PC-3 (cell line): ENCODE results near the gene CD52. TPM values are rescaled to one million over a fixed set of nuclear protein-coding genes. Genes with fewer than 3 reads are reported as not detected.

Source experiments
- ATAC-seq: fragments of 200-7000 bp; cut with Tn5 transposase; 2 replicates; pipeline ENCODE4 v1.9.1; 2020; ENCODE audit warnings: mild to moderate bottlenecking, moderate library complexity
- BruUV-seq: library from RNA; stranded (reverse); fragments of 400-500 nt; replicated peaks from 2 replicates; lab custom pipeline; 2021; lab: Mats Ljungman, UMichigan
- CTCF ChIA-PET: fragments of 300-600 bp; sonication (Branson Sonifier 250); formaldehyde crosslinking; loops from one replicate; lab custom pipeline; 2022; ENCODE audit warnings: antibody characterized with exemption; lab: Charles Lee
- POLR2A ChIA-PET: fragments of 300-600 bp; sonication (Branson Sonifier 250); formaldehyde crosslinking; loops from one replicate; lab custom pipeline; 2022; ENCODE audit warnings: antibody characterized with exemption; ENCODE audit not compliant: unreplicated experiment; lab: Charles Lee
- DNase-seq: peaks from one replicate; pipeline ENCODE4 v3.0.0-alpha.2; 2015
- H2AFZ ChIP-seq: fragments of 300-600 bp; sonication (generic); 2 replicates; pipeline ENCODE4 v1.6.0; 2016; ENCODE audit warnings: antibody characterized with exemption, low read length
- H3F3A ChIP-seq: fragments of 300-600 bp; sonication (generic); one replicate; pipeline ENCODE4 v1.6.0; 2017; ENCODE audit warnings: antibody characterized with exemption, low read length, control low read depth, mild to moderate bottlenecking; ENCODE audit not compliant: unreplicated experiment
- H3K27ac ChIP-seq: fragments of 300-600 bp; sonication (generic); 2 replicates; pipeline ENCODE4 v1.5.1; 2016; ENCODE audit warnings: mild to moderate bottlenecking, low read length
- H3K27me3 ChIP-seq: fragments of 300-600 bp; sonication (generic); 2 replicates; pipeline ENCODE4 v1.6.1; 2016; ENCODE audit warnings: low read length, mixed read lengths
- H3K36me3 ChIP-seq: fragments of 300-600 bp; sonication (generic); 2 replicates; pipeline ENCODE4 v1.6.1; 2016; ENCODE audit warnings: low read depth, mixed run types, low read length, mixed read lengths
- H3K4me1 ChIP-seq: fragments of 300-600 bp; sonication (generic); 2 replicates; pipeline ENCODE4 v1.5.1; 2016; ENCODE audit warnings: low read length; ENCODE audit not compliant: insufficient read depth
- H3K4me2 ChIP-seq: fragments of 300-600 bp; sonication (generic); 2 replicates; pipeline ENCODE4 v1.6.0; 2016; ENCODE audit warnings: low read length
- H3K4me3 ChIP-seq: fragments of 300-600 bp; sonication (generic); 2 replicates; pipeline ENCODE4 v1.5.1; 2016; ENCODE audit warnings: mild to moderate bottlenecking, low read length, mixed read lengths
- H3K79me2 ChIP-seq: fragments of 300-600 bp; sonication (generic); 2 replicates; pipeline ENCODE4 v1.6.1; 2017; ENCODE audit warnings: low read length, mixed read lengths
- H3K9ac ChIP-seq: fragments of 300-600 bp; sonication (generic); 2 replicates; pipeline ENCODE4 v1.6.0; 2016; ENCODE audit warnings: mild to moderate bottlenecking, low read length
- H3K9me2 ChIP-seq: fragments of 300-600 bp; sonication (generic); replicated peaks from 2 replicates; pipeline ENCODE4 v1.6.1; 2016; ENCODE audit warnings: mixed run types, low read length, mixed read lengths
- H3K9me3 ChIP-seq: fragments of 300-600 bp; sonication (generic); 2 replicates; pipeline ENCODE4 v1.6.1; 2016; ENCODE audit warnings: low read length, mixed read lengths
- H4K20me1 ChIP-seq: fragments of 300-600 bp; sonication (generic); 2 replicates; pipeline ENCODE4 v1.6.1; 2016; ENCODE audit warnings: low read length, mixed read lengths
- EZH2 ChIP-seq: fragments of 300-600 bp; sonication (generic); IDR thresholded peaks from one replicate; pipeline ENCODE4 v1.6.1; 2017; ENCODE audit warnings: antibody characterized with exemption, mild to moderate bottlenecking, low read length; ENCODE audit not compliant: unreplicated experiment
- EZH2phosphoT487 ChIP-seq: fragments of 300-600 bp; sonication (generic); IDR thresholded peaks from 2 replicates; pipeline ENCODE4 v1.6.1; 2018; ENCODE audit warnings: mild to moderate bottlenecking, antibody characterized with exemption, low read length, borderline replicate concordance
- intact Hi-C: fragments of 100-400 bp; cut with micrococcal nuclease; formaldehyde crosslinking; loops from 2 replicates; pipeline ENCODE4 v1.9.0; 2023
- total RNA-seq: library from RNA; depleted of rRNA; stranded (reverse); fragments of >200 nt; gene quantifications from 2 replicates; pipeline ENCODE4 v1.2.3, GENCODE V29; 2014
- TF ChIP-seq, protein P1 (sequence below): fragments of 300-600 bp; sonication (generic); conservative IDR thresholded peaks from 2 replicates; pipeline ENCODE4 v1.5.1; 2017; ENCODE audit warnings: antibody characterized with exemption, low read depth, mild to moderate bottlenecking, low read length

Gene CD52
- total RNA-seq, 1 experiment from 2014 or later = not detected

DNA sequence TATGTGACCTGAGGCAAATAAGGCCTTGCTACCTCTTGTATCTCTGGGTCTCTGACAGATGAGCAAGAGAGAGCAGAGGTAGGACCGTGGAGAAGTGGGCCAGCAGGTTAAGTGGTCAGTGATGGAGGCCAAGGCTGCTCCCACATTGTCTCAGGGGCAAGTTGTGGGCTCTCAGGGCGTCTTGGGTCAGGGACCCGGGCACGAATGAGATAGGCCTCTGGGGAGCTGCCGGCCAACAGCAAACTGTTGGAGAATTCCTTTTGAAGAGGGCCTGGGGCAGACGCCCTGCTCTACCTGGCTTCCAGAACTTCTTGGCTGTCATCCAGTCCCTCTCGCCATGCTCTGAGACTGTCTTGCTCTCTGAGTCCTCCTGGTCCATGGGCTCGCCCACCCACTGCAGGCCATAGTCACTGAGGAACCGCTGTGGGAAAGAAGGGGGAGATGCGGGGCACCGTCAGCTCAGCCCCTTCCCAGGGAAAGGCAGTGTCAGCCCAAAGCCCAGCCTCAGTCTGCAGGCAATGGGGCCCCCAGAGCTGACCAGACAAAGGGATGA is 23.8 kb upstream of the CD52 start:
- no peaks in the 10 kb centered on the region for H4K20me1 ChIP-seq
- H3K4me3 ChIP-seq = no peak overlapping the region
- ChIA-PET CTCF (no interaction called here), POLR2A (no interaction called here)
- H3K79me2 ChIP-seq = no peaks in the 10 kb centered on the region
- H3K36me3 ChIP-seq = no peaks in the 10 kb centered on the region
- H3K9me2 ChIP-seq = no peaks in the 10 kb centered on the region
- TF ChIP-seq EZH2 = no peak
- TF ChIP-seq EZH2phosphoT487 = no peak
- TF ChIP-seq, protein P1, sequence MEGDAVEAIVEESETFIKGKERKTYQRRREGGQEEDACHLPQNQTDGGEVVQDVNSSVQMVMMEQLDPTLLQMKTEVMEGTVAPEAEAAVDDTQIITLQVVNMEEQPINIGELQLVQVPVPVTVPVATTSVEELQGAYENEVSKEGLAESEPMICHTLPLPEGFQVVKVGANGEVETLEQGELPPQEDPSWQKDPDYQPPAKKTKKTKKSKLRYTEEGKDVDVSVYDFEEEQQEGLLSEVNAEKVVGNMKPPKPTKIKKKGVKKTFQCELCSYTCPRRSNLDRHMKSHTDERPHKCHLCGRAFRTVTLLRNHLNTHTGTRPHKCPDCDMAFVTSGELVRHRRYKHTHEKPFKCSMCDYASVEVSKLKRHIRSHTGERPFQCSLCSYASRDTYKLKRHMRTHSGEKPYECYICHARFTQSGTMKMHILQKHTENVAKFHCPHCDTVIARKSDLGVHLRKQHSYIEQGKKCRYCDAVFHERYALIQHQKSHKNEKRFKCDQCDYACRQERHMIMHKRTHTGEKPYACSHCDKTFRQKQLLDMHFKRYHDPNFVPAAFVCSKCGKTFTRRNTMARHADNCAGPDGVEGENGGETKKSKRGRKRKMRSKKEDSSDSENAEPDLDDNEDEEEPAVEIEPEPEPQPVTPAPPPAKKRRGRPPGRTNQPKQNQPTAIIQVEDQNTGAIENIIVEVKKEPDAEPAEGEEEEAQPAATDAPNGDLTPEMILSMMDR = no peak
- peaks cover 7% of the 10 kb centered on the region; the same call in 1 of the 2 replicates for H3K4me1 ChIP-seq
- no TSS peak for BruUV-seq
- no peaks in the 10 kb centered on the region for H3K9me3 ChIP-seq
- H2AFZ ChIP-seq = no peak overlapping the region
- no peaks in the 10 kb centered on the region for H3K27me3 ChIP-seq
- ATAC-seq = no peak
- H3K9ac ChIP-seq = no peak overlapping the region
- H3F3A ChIP-seq = no peaks in the 10 kb centered on the region
- no peak overlapping the region for H3K27ac ChIP-seq
- intact Hi-C loops = no loop called here
- H3K4me2 ChIP-seq = no peak overlapping the region
- DNase-seq = no peak

DNA sequence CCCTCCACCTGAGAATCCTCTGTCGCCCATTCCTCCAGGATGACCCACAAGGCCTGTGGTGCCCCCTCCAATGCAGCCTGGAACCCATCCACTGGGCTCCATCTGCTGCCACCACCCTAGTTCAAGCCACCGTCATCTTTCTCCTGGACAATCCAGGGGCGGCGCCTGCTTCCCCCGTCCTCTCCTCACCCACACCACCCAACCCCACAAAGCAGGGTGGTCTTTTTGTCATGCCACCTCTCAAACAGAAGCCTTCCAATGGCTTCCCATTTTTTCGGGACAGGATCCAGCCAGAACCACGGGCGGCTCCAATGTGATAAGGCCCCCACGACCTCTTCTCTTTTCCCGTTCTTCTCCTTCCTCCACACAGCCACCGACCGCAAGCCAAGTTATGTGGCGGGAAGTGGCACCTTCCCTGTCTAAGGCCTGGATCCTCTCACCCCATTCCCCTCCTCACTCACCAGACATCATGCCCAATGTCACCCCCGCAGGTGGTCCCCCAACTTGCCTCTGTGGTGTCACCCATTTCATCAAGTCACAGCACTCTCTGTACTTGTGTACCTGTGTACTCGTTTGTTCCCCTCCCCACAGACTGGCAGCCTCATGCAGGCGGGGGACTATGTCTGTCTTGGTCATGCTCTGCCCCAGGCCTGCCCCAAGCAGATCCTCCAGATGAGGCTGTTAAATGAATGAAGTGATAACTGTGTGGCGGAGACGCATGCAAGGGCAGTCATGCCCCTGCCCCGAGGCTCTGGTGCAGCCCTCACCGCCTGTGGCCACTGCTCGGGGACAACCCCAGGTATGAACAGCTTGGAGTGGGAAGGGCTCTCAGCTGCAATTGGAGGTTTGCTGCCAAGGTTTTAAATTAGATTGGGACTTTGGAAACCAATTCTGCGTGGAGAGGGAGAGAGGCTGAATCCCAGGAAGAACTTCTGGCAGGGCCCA is 22.3 kb upstream of the CD52 start:
- H3K9ac ChIP-seq = no peak overlapping the region
- H3K36me3 ChIP-seq = no peaks in the 10 kb centered on the region
- H3K27me3 ChIP-seq = no peaks in the 10 kb centered on the region
- H3K4me2 ChIP-seq = no peak overlapping the region
- ATAC-seq = no peak
- no peak overlapping the region for H3K4me3 ChIP-seq
- H3K9me3 ChIP-seq = no peaks in the 10 kb centered on the region
- no TSS peak for BruUV-seq
- no peak for DNase-seq
- POLR2A ChIA-PET = no interaction called here
- CTCF ChIA-PET = no interaction called here
- no peak overlapping the region for H3K27ac ChIP-seq
- H3K4me1 ChIP-seq = peaks cover 7% of the 10 kb centered on the region; the same call in 1 of the 2 replicates
- TF ChIP-seq, protein P1 = no peak
- TF ChIP-seq EZH2 (no peak), EZH2phosphoT487 (no peak)
- no peaks in the 10 kb centered on the region for H3K79me2 ChIP-seq
- no peaks in the 10 kb centered on the region for H3K9me2 ChIP-seq
- intact Hi-C loops = no loop called here
- H2AFZ ChIP-seq = no peak overlapping the region
- no peaks in the 10 kb centered on the region for H4K20me1 ChIP-seq
- H3F3A ChIP-seq = no peaks in the 10 kb centered on the region
